CD14-positive monocyte (primary cell): Measurements from ENCODE around the gene SPTB. TPM values are rescaled to one million over a fixed set of nuclear protein-coding genes. Genes with fewer than 3 reads are reported as not detected.

Source experiments
- DNase-seq, 3 donors: peaks; one replicate each; pipeline ENCODE4 v3.0.0-alpha.2; 2011 to 2022
- H2AFZ ChIP-seq: 2 replicates; pipeline ENCODE4 v1.6.0; 2012; ENCODE audit warnings: mild to moderate bottlenecking, low read depth, low read length, inconsistent platforms; ENCODE audit not compliant: insufficient read depth, poor library complexity, severe bottlenecking
- H3K27ac ChIP-seq, 2 donors: 1 replicate in 1 of 2; 2 replicates in 1 of 2; pipeline ENCODE4 v1.5.1; 2012 to 2013; ENCODE audit warnings: low read length in 2 of 2, control low read depth in 1 of 2, inconsistent platforms in 1 of 2, low read depth in 1 of 2, mild to moderate bottlenecking in 1 of 2
- H3K27me3 ChIP-seq, 2 donors: one replicate each; pipeline versions ENCODE4 v1.6.0 to v1.6.1; 2011 to 2013; ENCODE audit warnings: low read length in 2 of 2; ENCODE audit not compliant: control insufficient read depth in 2 of 2, insufficient read depth in 2 of 2
- H3K36me3 ChIP-seq, 2 donors: replicated peaks in 1 of 2; 1 replicate in 1 of 2; 2 replicates in 1 of 2; pipeline versions ENCODE4 v1.5.1 to v1.6.1; 2012 to 2013; ENCODE audit warnings: low read length in 2 of 2, control low read depth in 1 of 2, inconsistent platforms in 1 of 2, mild to moderate bottlenecking in 1 of 2; ENCODE audit not compliant: insufficient read depth in 2 of 2, control insufficient read depth in 1 of 2
- H3K4me1 ChIP-seq, 2 donors: 1 replicate in 1 of 2; 2 replicates in 1 of 2; pipeline versions ENCODE4 v1.5.1 to v1.6.1; 2012 to 2013; ENCODE audit warnings: low read length in 2 of 2, control low read depth in 1 of 2, inconsistent platforms in 1 of 2, mild to moderate bottlenecking in 1 of 2, moderate library complexity in 1 of 2; ENCODE audit not compliant: insufficient read depth in 2 of 2, control insufficient read depth in 1 of 2
- H3K4me2 ChIP-seq: replicated peaks from 2 replicates; pipeline ENCODE3; 2012; ENCODE audit warnings: low read length, moderate library complexity, mild to moderate bottlenecking; ENCODE audit not compliant: poor library complexity, severe bottlenecking; ENCODE audit errors: extremely low read depth
- H3K4me3 ChIP-seq, 3 experiments: fragments of 200-600 bp in 1 of 3; sonication (generic) in 1 of 3; replicated peaks in 1 of 3; 1 replicate in 2 of 3; 2 replicates in 1 of 3; pipeline ENCODE4 v1.5.1; 2011 to 2013; ENCODE audit warnings: low read length in 3 of 3, mild to moderate bottlenecking in 3 of 3, control low read depth in 2 of 3, low read depth in 2 of 3, inconsistent platforms in 1 of 3, moderate library complexity in 1 of 3
- H3K79me2 ChIP-seq: 2 replicates; pipeline ENCODE4 v1.6.0; 2012; ENCODE audit warnings: mild to moderate bottlenecking, control low read depth, inconsistent platforms, low read length, moderate library complexity; ENCODE audit not compliant: insufficient read depth
- H3K9ac ChIP-seq: 2 replicates; pipeline ENCODE4 v1.6.0; 2017; ENCODE audit warnings: low read length, mild to moderate bottlenecking; ENCODE audit not compliant: insufficient read depth, poor library complexity, severe bottlenecking
- H3K9me3 ChIP-seq, 2 donors: replicated peaks in 1 of 2; 1 replicate in 1 of 2; 2 replicates in 1 of 2; pipeline versions ENCODE4 v1.5.1 to v1.6.1; 2012 to 2013; ENCODE audit warnings: low read length in 2 of 2, control low read depth in 1 of 2; ENCODE audit not compliant: control insufficient read depth in 1 of 2, insufficient read depth in 1 of 2
- H4K20me1 ChIP-seq: 2 replicates; pipeline ENCODE4 v1.6.0; 2012; ENCODE audit warnings: mild to moderate bottlenecking, low read length, control low read depth, moderate library complexity; ENCODE audit not compliant: insufficient read depth
- H3K27ac Mint-ChIP-seq, 7 donors: one replicate each; pipeline ENCODE4 v1.8.0; 2020; ENCODE audit warnings: mild to moderate bottlenecking in 7 of 7, mixed read lengths in 7 of 7, moderate library complexity in 6 of 7, inconsistent platforms in 2 of 7
- H3K27me3 Mint-ChIP-seq, 3 donors: one replicate each; pipeline ENCODE4 v1.8.0; 2021 to 2022; ENCODE audit warnings: low read depth in 3 of 3, mild to moderate bottlenecking in 3 of 3, mixed read lengths in 3 of 3, moderate library complexity in 3 of 3, inconsistent platforms in 1 of 3
- H3K36me3 Mint-ChIP-seq, 2 donors: one replicate each; pipeline ENCODE4 v1.8.0; 2020; ENCODE audit warnings: mixed read lengths in 2 of 2, inconsistent platforms in 1 of 2, mild to moderate bottlenecking in 1 of 2
- H3K4me1 Mint-ChIP-seq: one replicate; pipeline ENCODE4 v1.8.0; 2020; ENCODE audit warnings: mild to moderate bottlenecking, mixed read lengths
- H3K4me3 Mint-ChIP-seq, 2 donors: one replicate each; pipeline ENCODE4 v1.8.0; 2020; ENCODE audit warnings: mild to moderate bottlenecking in 2 of 2, mixed read lengths in 2 of 2, moderate library complexity in 1 of 2
- H3K9me3 Mint-ChIP-seq, 7 donors: one replicate each; pipeline ENCODE4 v1.8.0; 2020 to 2022; ENCODE audit warnings: mixed read lengths in 7 of 7, mild to moderate bottlenecking in 6 of 7, moderate library complexity in 6 of 7, inconsistent platforms in 2 of 7
- CTCF ChIP-seq: fragments of 200-600 bp; IDR thresholded peaks from one replicate; pipeline ENCODE4 v1.8.0; 2022; ENCODE audit warnings: antibody characterized with exemption, mild to moderate bottlenecking
- WGBS: methylation state at CpG from one replicate; pipeline ENCODE4 v1.1.5; 2013; ENCODE audit warnings: missing lambda C conversion rate; ENCODE audit not compliant: insufficient coverage; 5-methylcytosine and 5-hydroxymethylcytosine counted together
- intact Hi-C, 2 donors: fragments of 100-400 bp; cut with micrococcal nuclease; formaldehyde crosslinking; loops; one replicate each; pipeline versions ENCODE4 v1.15.0 to v1.15.1; 2023
- polyA plus RNA-seq, 3 donors: library from polyadenylated mRNA; depleted of rRNA in 1 of 3; unstranded in 2 of 3; stranded (reverse) in 1 of 3; fragments of 300-500 nt in 2 of 3; fragments of >200 nt in 1 of 3; fragmentation: Illumina TruSeq in 2 of 3; gene quantifications; 1 replicate in 2 of 3; 2 replicates in 1 of 3; pipeline ENCODE4 v1.2.3, GENCODE V29; 2012 to 2021

Gene SPTB
- polyA plus RNA-seq, 3 donors = not detected

- Histone ChIP-seq H3K4me2 (no peak overlapping the region), H3K4me3 (no peak overlapping the region), H3K9ac (no peak overlapping the region), H3K79me2 (no peaks in the 10 kb centered on the region), H3K9me3 (no peaks in the 10 kb centered on the region), H3K36me3 (peaks cover 74 to 92% of the 10 kb centered on the region in 2 donors), H2AFZ (no peak overlapping the region), H3K4me1 (no peaks in the 10 kb centered on the region), H3K27me3 (no peaks in the 10 kb centered on the region), H4K20me1 (no peaks in the 10 kb centered on the region), H3K27ac (no peak overlapping the region)
- peaks cover 0 to 2% (median 1%) of the 10 kb centered on the region in 3 donors for H3K27me3 Mint-ChIP-seq
- H3K4me1 Mint-ChIP-seq = peaks cover 2% of the 10 kb centered on the region
- no peak overlapping the region for H3K27ac Mint-ChIP-seq
- peaks cover 0 to 3% (median 0%) of the 10 kb centered on the region in 7 donors for H3K9me3 Mint-ChIP-seq
- no peak for TF ChIP-seq CTCF
- intact Hi-C loops = no loop called here
- H3K36me3 Mint-ChIP-seq = peaks cover 66 to 97% of the 10 kb centered on the region in 2 donors
- H3K4me3 Mint-ChIP-seq = no peak overlapping the region
- over 99% methylated on average over 15 of the region's 15 CpGs for WGBS
- no peak for DNase-seq
Observed at GRCh38 chr14:64741200-64741599, 138.5 kb downstream of the SPTB start.

- Histone ChIP-seq H3K4me2 (no peak overlapping the region), H3K36me3 (peaks cover 69 to 83% of the 10 kb centered on the region in 2 donors), H3K4me3 (no peak overlapping the region), H3K9me3 (no peaks in the 10 kb centered on the region), H4K20me1 (no peaks in the 10 kb centered on the region), H3K79me2 (no peaks in the 10 kb centered on the region), H2AFZ (no peak overlapping the region), H3K9ac (no peak overlapping the region), H3K4me1 (no peaks in the 10 kb centered on the region), H3K27me3 (no peaks in the 10 kb centered on the region), H3K27ac (no peak overlapping the region)
- Mint-ChIP-seq H3K27me3 (peaks cover 0 to 2% (median 1%) of the 10 kb centered on the region in 3 donors), H3K9me3 (no peaks in the 10 kb centered on the region), H3K36me3 (peaks cover 59 to 94% of the 10 kb centered on the region in 2 donors), H3K27ac (no peak overlapping the region), H3K4me3 (no peak overlapping the region), H3K4me1 (peaks cover 4% of the 10 kb centered on the region)
- intact Hi-C loops = no loop called here
- TF ChIP-seq CTCF = no peak
- DNase-seq = no peak
- WGBS = 97% methylated on average over 7 of the region's 9 CpGs
Observed at GRCh38 chr14:64738281-64738804, 141.4 kb downstream of the SPTB start.
